ENCODE measurements around the gene SLC39A6.
"Not testable (repeated sequence)": the region's sequence is repeated elsewhere in the genome, so short reads cannot be mapped to it uniquely, and the experiment has no call there.

Gene SLC39A6, protein sequence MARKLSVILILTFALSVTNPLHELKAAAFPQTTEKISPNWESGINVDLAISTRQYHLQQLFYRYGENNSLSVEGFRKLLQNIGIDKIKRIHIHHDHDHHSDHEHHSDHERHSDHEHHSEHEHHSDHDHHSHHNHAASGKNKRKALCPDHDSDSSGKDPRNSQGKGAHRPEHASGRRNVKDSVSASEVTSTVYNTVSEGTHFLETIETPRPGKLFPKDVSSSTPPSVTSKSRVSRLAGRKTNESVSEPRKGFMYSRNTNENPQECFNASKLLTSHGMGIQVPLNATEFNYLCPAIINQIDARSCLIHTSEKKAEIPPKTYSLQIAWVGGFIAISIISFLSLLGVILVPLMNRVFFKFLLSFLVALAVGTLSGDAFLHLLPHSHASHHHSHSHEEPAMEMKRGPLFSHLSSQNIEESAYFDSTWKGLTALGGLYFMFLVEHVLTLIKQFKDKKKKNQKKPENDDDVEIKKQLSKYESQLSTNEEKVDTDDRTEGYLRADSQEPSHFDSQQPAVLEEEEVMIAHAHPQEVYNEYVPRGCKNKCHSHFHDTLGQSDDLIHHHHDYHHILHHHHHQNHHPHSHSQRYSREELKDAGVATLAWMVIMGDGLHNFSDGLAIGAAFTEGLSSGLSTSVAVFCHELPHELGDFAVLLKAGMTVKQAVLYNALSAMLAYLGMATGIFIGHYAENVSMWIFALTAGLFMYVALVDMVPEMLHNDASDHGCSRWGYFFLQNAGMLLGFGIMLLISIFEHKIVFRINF

DNA sequence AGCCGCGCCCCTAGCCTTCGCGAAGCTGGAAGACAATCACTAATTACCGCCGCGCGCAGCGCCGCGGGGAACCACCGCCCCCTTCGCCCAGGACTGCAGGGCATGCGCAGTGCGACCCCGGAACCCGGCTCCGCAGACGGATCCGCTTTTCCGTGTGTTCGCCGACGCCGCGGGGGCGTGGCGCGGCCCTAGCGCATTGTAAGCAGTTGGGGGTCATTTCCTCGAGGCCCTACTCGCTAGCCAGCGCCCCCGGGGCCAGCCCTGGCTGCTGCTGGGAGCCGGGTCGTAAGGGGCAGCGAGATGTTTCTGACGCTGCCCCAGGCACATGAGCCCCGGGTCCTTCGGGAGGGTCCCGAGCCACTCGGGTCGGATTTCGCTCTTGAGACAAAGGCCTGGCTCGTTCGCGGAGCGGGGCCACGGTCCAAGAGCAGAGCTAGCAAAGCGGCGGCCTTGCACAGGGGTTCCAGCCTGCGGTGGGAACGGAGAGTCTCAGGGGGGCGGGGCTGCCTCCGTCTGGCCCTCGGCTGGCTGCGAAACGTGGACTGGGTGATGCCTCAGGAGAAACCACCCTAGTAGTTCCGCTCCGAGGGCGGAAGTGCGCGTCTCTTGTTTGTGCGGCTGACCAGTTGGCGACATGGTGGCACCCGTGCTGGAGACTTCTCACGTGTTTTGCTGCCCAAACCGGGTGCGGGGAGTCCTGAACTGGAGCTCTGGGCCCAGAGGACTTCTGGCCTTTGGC, at the start of gene SLC39A6, which contains the start of gene ELP2:
TSS of gene SLC39A6 (minus strand) at position 41 of the 739 bp plus-strand sequence. CDS start 2,333 bp downstream, outside the sequence.
TSS of gene ELP2 (plus strand) at position 600 of the 739 bp plus-strand sequence. CDS start at position 635, 35 bp downstream.
- Mint-ChIP-seq H3K4me1 (peaks cover 48% of the 10 kb centered on the region), H3K27me3 (no peaks in the 10 kb centered on the region), H3K27ac (peak within 1 kb of the TSS; percentile 97), H3K9me3 (no peaks in the 10 kb centered on the region), H3K4me3 (peak within 1 kb of the TSS; percentile 93), H3K36me3 (peaks cover 15% of the 10 kb centered on the region)
- CTCF ChIA-PET, result interaction anchor here (3.1 kb wide), 1 partner anchor 155 kb away, joined by 8 read pairs; no protein-coding TSS in a partner anchor
- peak; percentile 96 for DNase-seq

DNA sequence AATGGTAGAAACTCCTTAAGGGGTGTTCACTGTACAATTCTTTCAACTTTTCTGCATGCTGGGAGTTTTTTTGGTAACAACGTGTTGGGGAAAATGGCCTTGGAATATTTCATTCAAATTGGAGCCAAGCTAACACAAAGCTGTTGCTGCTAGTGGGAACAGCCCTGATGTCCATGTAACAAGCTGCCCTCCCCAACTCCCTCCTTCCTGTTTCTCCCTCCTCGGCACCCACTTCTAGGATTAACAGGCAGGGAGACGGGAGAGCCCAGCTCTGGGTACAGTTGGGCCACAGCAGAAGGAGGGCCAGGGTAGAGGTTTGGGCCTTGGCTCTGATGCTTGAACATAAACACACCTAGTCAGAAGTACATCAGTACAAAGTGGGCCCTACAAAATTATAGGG, 48.8 kb upstream of the SLC39A6 start:
- CTCF ChIA-PET, result interaction anchor here (0.6 kb wide), 1 partner anchor 21 kb away, joined by 3 read pairs; no protein-coding TSS in a partner anchor
- Mint-ChIP-seq H3K4me3 (no peak overlapping the region), H3K27me3 (no peaks in the 10 kb centered on the region), H3K9me3 (no peaks in the 10 kb centered on the region), H3K4me1 (peaks cover 15% of the 10 kb centered on the region), H3K36me3 (peaks cover 20% of the 10 kb centered on the region), H3K27ac (no peak overlapping the region)
- no peak for DNase-seq

DNA sequence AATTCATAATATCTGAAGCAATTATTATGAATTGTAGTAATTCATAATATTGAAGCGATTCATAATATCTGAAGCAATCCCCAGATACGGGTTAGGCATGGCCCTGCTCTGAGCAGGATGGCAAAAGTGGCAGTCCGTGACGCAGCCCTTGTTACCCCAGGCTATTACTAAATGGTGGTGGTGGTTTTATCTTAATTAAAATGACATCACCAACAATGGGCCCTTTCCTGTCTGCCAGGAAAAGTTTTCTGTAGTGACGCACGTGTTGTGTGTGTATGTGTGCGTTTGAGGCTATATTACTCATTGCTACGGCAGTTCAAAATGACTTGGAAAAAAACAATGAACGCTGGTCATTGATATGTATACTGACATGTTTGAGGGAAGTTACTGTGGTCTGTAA, 47.6 kb upstream of the SLC39A6 start:
- Mint-ChIP-seq H3K27ac (no peak overlapping the region), H3K4me1 (peaks cover 15% of the 10 kb centered on the region), H3K36me3 (peaks cover 26% of the 10 kb centered on the region), H3K4me3 (no peak overlapping the region), H3K27me3 (no peaks in the 10 kb centered on the region), H3K9me3 (no peaks in the 10 kb centered on the region)
- CTCF ChIA-PET, result no interaction called here
- DNase-seq, result no peak

DNA sequence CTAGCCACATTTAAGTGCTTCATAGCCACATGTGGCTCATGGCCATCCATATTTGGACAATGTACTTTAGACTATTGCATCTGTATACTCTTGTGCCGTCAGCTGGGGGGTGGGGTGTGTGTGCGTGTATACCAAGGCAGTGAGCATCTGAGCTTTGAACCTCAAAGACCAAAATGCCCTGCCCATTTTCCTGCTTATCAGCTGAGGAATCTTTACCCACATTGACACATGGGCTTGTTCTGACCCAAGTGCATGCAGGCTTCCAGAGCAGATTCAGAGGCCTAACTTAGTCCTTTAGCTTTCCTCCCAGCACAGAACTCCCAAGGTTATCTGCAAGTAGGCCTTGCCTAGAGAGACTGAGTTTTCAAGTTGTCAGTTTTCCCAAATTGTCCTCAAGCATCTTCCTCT, 47.0 kb upstream of the SLC39A6 start:
- Mint-ChIP-seq H3K4me1 (peaks cover 15% of the 10 kb centered on the region), H3K9me3 (no peaks in the 10 kb centered on the region), H3K27me3 (no peaks in the 10 kb centered on the region), H3K36me3 (peaks cover 26% of the 10 kb centered on the region), H3K27ac (no peak overlapping the region), H3K4me3 (no peak overlapping the region)
- no peak for DNase-seq
- CTCF ChIA-PET, result no interaction called here

DNA sequence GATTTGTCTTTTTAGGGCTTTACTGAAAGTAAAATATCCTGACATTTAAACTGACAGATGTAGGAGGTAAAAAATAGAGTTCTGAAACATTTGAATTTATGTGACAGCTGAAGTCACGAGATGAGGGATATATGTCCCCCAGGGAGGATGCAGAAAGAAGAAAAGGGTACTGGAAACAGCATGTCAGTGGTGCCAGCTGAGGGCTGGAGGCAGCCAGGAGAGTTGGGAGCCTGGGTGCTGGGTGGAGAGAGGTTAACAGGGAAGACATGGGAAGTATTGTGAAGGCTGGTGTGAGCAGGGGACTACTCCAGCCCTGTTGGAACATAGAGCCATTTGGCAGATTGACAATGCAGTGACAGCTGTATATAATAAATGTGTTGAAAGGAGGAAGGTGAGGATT, 46.3 kb upstream of the SLC39A6 start:
- DNase-seq, result no peak
- Mint-ChIP-seq H3K4me3 (no peak overlapping the region), H3K27ac (no peak overlapping the region), H3K27me3 (no peaks in the 10 kb centered on the region), H3K36me3 (peaks cover 30% of the 10 kb centered on the region), H3K9me3 (no peaks in the 10 kb centered on the region), H3K4me1 (peaks cover 15% of the 10 kb centered on the region)
- CTCF ChIA-PET, result no interaction called here

DNA sequence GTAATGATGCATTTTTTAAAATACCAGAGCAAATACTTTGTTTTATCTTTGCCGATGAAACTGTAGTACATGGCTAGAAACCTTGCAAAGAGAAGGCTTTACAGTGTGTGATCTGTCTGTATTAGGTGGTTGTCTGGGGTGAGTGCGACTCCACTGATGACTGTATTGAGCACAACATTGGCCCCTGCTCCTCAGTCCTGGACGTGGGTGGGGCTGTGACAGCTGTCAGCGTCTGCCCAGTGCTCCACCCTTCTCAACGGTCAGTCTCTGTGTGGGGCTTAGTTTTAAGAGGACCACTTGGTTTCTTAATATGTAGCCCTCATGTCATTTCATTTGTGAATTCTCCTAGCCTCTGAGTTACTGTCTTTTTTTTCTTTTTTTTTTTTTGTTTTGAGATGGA, 40.8 kb upstream of the SLC39A6 start:
- H3K27ac Mint-ChIP-seq, result no peak overlapping the region
- peaks cover 34% of the 10 kb centered on the region for H3K36me3 Mint-ChIP-seq
- H3K27me3 Mint-ChIP-seq, result no peaks in the 10 kb centered on the region
- CTCF ChIA-PET, result no interaction called here
- no peak overlapping the region for H3K4me3 Mint-ChIP-seq
- no peaks in the 10 kb centered on the region for H3K9me3 Mint-ChIP-seq
- DNase-seq, result no peak
- H3K4me1 Mint-ChIP-seq, result no peaks in the 10 kb centered on the region

DNA sequence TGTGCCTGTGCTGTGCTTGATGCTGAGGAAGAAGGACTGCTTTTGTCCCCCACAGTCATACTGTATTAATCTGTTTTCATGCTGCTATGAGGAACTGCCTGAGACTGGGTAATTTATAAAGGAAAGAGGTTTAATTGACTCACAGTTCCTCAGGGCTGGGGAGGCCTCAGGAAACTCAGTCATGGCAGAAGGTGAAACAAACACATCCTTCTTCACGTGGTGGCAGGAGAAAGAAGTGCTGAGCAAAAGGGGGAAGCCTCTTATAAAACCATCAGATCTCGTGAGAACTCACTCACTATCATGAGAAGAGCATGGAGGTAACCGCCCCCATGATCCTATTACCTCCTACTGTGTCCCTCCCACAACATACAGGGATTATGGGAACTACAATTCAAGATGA, 39.2 kb upstream of the SLC39A6 start:
- DNase-seq, H3K27me3 Mint-ChIP-seq, H3K9me3 Mint-ChIP-seq, H3K4me1 Mint-ChIP-seq, CTCF ChIA-PET, H3K4me3 Mint-ChIP-seq: not testable (repeated sequence)
- Mint-ChIP-seq H3K36me3 (peaks cover 43% of the 10 kb centered on the region), H3K27ac (peak overlapping the region; percentile 9)

DNA sequence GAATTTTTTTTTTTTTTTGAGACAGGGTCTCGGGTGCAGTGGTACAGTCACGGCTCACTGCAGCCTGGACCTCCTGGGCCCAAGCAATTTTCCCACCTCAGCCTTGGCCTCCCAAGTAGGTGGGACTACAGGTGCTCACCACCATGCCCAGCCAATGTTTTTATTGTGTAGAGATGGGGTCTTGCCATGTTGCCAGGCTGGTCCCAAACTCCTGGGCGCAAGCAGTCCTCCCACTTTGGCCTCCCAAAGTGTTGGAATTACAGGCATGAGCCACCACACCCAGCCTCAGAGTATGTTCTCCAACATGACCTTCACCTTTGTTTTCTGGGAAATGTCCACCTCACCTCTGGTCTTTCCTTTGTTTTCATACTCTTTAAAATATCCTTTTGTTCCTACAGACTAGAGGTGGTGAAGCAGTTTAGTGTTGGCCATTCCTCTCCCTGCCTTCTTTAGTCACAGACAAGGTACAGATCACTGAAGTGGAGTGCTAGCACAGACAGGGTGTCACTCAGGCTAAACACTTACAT, 38.6 kb upstream of the SLC39A6 start:
- CTCF ChIA-PET, result interaction anchor here (0.7 kb wide), 1 partner anchor 72 kb away, joined by 3 read pairs; no protein-coding TSS in a partner anchor
- no peak overlapping the region for H3K4me3 Mint-ChIP-seq
- H3K4me1 Mint-ChIP-seq, result no peaks in the 10 kb centered on the region
- no peak for DNase-seq
- H3K27me3 Mint-ChIP-seq, result no peaks in the 10 kb centered on the region
- H3K9me3 Mint-ChIP-seq, result no peaks in the 10 kb centered on the region
- H3K27ac Mint-ChIP-seq, result no peak overlapping the region
- peaks cover 46% of the 10 kb centered on the region for H3K36me3 Mint-ChIP-seq

DNA sequence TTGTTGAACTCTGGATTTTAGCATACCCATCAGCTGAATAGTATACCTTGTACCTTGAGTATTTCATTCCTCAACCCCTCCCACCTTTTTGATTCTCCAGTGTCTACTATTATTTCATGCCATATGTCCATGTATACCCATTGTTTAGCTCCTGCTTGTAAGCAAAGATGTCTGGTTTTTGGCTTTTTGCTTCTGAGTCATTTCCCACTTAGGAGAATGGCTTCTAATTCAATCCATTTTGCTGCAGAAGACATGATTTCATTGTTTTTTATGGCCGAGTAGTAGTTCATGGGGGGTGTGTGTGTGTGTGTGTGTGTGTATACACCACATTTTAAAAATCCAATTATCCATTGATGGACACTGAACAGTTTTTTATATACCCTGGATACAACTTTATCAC, 33.8 kb upstream of the SLC39A6 start:
- Mint-ChIP-seq H3K9me3 (no peaks in the 10 kb centered on the region), H3K27ac (no peak overlapping the region), H3K4me1 (no peaks in the 10 kb centered on the region), H3K36me3 (peaks cover 48% of the 10 kb centered on the region), H3K27me3 (no peaks in the 10 kb centered on the region), H3K4me3 (no peak overlapping the region)
- DNase-seq, result no peak
- CTCF ChIA-PET, result no interaction called here

DNA sequence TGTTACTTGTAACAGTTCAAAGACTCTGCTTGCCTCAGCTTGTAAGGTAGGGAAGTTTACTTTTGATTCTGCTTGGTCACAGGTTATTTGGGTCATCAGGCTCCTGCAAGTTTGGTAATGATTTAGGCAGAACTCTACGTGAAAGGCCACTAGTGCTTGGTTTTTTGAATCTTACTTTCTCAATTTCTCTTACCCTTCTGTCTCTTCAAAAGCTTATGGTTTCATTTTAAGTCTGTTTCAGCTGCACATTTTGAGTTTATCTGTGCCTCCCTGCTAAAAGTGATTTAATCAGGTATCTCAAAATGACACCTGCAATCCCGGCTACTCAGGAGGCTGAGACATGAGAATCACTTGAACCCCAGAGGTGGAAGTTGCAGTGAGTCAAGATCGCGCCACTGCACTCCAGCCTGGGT, 31.8 kb upstream of the SLC39A6 start:
- peaks cover 60% of the 10 kb centered on the region for H3K36me3 Mint-ChIP-seq
- DNase-seq, result no peak
- no peak overlapping the region for H3K4me3 Mint-ChIP-seq
- H3K9me3 Mint-ChIP-seq, result no peaks in the 10 kb centered on the region
- CTCF ChIA-PET, result interaction anchor here (0.7 kb wide), 2 partner anchors 29 to 795 kb away, joined by 3 read pairs; no protein-coding TSS in a partner anchor
- no peaks in the 10 kb centered on the region for H3K4me1 Mint-ChIP-seq
- no peak overlapping the region for H3K27ac Mint-ChIP-seq
- no peaks in the 10 kb centered on the region for H3K27me3 Mint-ChIP-seq

DNA sequence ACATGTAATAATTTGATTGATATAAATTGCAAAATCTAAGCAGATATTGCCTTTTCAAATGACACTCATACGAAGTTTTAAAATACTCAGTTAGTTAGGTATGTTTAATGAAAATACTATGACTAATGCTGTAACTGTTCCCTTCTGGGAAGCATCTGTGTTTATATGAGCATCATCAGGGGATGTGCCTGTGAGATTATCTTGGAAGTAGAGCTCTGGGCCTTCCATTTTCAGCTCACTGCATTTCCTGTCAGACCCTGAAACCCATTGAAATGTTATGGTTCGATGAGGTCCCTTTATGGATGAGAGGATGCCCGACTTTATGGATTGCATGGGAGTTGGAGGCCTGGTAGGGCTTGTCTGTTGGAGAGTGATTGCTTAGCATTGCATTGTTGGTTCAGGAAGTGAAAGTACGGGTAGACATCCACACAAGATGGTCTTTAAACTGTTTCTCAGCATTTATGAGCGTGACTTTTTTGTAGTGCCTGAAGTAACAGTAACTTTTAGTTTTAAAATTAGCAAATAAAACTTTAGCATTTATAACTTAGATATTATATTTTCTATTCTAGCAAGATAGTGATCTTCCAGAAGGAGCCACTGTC, 29.2 kb upstream of the SLC39A6 start:
- H3K36me3 Mint-ChIP-seq, result peaks cover 54% of the 10 kb centered on the region
- H3K27me3 Mint-ChIP-seq, result no peaks in the 10 kb centered on the region
- H3K9me3 Mint-ChIP-seq, result no peaks in the 10 kb centered on the region
- no peak for DNase-seq
- no peak overlapping the region for H3K4me3 Mint-ChIP-seq
- CTCF ChIA-PET, result no interaction called here
- H3K27ac Mint-ChIP-seq, result no peak overlapping the region
- no peaks in the 10 kb centered on the region for H3K4me1 Mint-ChIP-seq

DNA sequence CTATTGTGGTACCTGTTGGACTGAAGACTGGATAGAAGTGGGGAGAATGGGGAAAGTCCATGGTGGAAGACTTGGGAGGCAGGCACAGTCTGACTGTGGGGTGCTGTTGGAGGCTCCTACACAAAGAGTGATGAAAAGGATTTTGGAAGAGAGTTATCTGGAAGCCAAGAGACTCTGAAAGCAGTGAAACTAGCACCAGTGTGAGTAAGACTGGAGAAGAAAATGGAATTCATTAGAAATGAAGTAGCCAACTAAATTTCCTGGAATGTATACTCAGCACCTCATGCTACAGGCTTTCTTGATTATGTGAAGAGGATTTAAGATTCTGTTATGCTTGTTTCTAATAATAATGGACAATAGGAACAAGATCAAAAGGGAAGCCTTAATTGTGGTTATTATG, 28.3 kb upstream of the SLC39A6 start:
- no peaks in the 10 kb centered on the region for H3K9me3 Mint-ChIP-seq
- no peaks in the 10 kb centered on the region for H3K27me3 Mint-ChIP-seq
- no peak overlapping the region for H3K4me3 Mint-ChIP-seq
- DNase-seq, result no peak
- no peak overlapping the region for H3K27ac Mint-ChIP-seq
- CTCF ChIA-PET, result no interaction called here
- peaks cover 59% of the 10 kb centered on the region for H3K36me3 Mint-ChIP-seq
- H3K4me1 Mint-ChIP-seq, result no peaks in the 10 kb centered on the region

DNA sequence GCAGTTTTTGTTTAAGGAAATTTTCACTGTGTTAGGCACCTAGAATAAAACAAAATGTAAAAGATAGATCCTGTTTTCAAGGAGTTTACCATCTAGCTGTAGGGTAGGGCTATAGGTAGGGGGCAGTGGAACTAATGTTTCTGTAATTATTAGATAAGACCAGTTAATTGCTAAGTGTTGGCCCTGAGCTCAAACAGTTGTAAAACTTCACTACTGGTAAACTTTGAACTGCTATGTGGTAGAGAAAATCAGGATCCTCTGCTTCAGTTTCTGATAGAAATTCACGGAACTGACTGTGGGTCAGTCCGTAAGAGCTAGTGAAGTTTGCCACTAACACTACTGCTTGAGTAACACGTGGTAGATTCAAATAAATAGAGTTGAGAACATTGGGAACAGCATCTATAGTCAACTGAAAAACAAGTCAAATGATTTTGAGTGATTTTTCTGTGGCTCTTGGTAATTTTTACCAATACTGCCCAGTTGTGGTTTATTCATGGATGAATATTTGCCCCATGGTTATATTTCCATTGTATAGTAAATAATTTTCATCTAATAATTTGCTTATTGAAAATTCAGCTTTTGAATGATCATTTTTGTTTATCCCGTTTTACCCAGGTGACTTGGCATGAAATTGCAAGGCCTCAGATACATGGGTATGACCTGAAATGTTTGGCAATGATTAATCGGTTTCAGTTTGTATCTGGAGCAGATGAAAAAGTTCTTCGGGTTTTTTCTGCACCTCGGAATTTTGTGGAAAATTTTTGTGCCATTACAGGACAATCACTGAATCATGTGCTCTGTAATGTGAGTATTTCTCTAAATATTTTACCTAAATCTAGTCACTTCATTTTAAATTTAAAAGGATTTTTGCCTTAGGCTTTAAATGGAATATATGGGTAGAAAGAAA, 27.0 kb upstream of the SLC39A6 start:
- no peaks in the 10 kb centered on the region for H3K9me3 Mint-ChIP-seq
- no peak for DNase-seq
- no peaks in the 10 kb centered on the region for H3K27me3 Mint-ChIP-seq
- no peak overlapping the region for H3K27ac Mint-ChIP-seq
- no peaks in the 10 kb centered on the region for H3K4me1 Mint-ChIP-seq
- peaks cover 52% of the 10 kb centered on the region for H3K36me3 Mint-ChIP-seq
- no peak overlapping the region for H3K4me3 Mint-ChIP-seq
- CTCF ChIA-PET, result no interaction called here
